Endodermal cell (in vitro differentiated cells): ENCODE measurements around the gene DGKB. TPM values are rescaled to one million over a fixed set of nuclear protein-coding genes. Genes with fewer than 3 reads are reported as not detected.

Experiments
- DNase-seq: peaks from one replicate; pipeline ENCODE4 v3.0.0-alpha.2; 2017
- H3K27ac ChIP-seq: 2 replicates; pipeline ENCODE4 v1.5.1; 2013; ENCODE audit warnings: mild to moderate bottlenecking, low read depth, low read length, moderate library complexity
- H3K27me3 ChIP-seq: 2 replicates; pipeline ENCODE4 v1.6.1; 2013; ENCODE audit warnings: mild to moderate bottlenecking, low read length, moderate library complexity; ENCODE audit not compliant: insufficient read depth, control insufficient read depth, poor library complexity, severe bottlenecking
- H3K36me3 ChIP-seq: 2 replicates; pipeline ENCODE4 v1.7.0; 2013; ENCODE audit warnings: mild to moderate bottlenecking, low read length, moderate library complexity; ENCODE audit not compliant: control insufficient read depth, insufficient read depth
- H3K4me1 ChIP-seq: one replicate; pipeline ENCODE4 v1.7.0; 2013; ENCODE audit warnings: low read length; ENCODE audit not compliant: control insufficient read depth, insufficient read depth
- H3K4me3 ChIP-seq: 2 replicates; pipeline ENCODE4 v1.5.1; 2013; ENCODE audit warnings: mild to moderate bottlenecking, low read length, moderate library complexity
- H3K9ac ChIP-seq: 2 replicates; pipeline ENCODE4 v1.6.1; 2013; ENCODE audit warnings: mild to moderate bottlenecking, low read length, moderate library complexity; ENCODE audit not compliant: poor library complexity, severe bottlenecking; ENCODE audit errors: extremely low read depth
- H3K9me3 ChIP-seq: 2 replicates; pipeline ENCODE4 v1.6.1; 2013; ENCODE audit warnings: mild to moderate bottlenecking, low read length, moderate library complexity; ENCODE audit not compliant: control insufficient read depth
- H3K27ac Mint-ChIP-seq: 2 replicates; pipeline ENCODE4 v1.8.0; 2020; ENCODE audit warnings: mixed read lengths
- H3K27me3 Mint-ChIP-seq: 2 replicates; pipeline ENCODE4 v1.8.0; 2021; ENCODE audit warnings: mild to moderate bottlenecking, mixed read lengths; ENCODE audit not compliant: insufficient read depth
- H3K36me3 Mint-ChIP-seq: 2 replicates; pipeline ENCODE4 v1.8.0; 2020; ENCODE audit warnings: low read depth, mixed read lengths
- H3K4me1 Mint-ChIP-seq: 2 replicates; pipeline ENCODE4 v1.8.0; 2020; ENCODE audit warnings: mixed read lengths
- H3K4me3 Mint-ChIP-seq: 2 replicates; pipeline ENCODE4 v1.8.0; 2020; ENCODE audit warnings: mild to moderate bottlenecking, moderate library complexity, mixed read lengths
- H3K9me3 Mint-ChIP-seq: 2 replicates; pipeline ENCODE4 v1.8.0; 2020; ENCODE audit warnings: mild to moderate bottlenecking, mixed read lengths
- CTCF ChIP-seq: fragments of 200-600 bp; sonication (generic); conservative IDR thresholded peaks from 2 replicates; pipeline ENCODE4 v1.5.0; 2021; ENCODE audit warnings: antibody characterized with exemption, mild to moderate bottlenecking
- WGBS, 2 experiments: methylation state at CpG; one replicate each; pipeline versions ENCODE4 v1.1.5 to v1.1.7; 2013; ENCODE audit warnings: missing lambda C conversion rate in 2 of 2, mixed read lengths in 1 of 2; ENCODE audit not compliant: insufficient coverage in 1 of 2, insufficient read length in 1 of 2; 5-methylcytosine and 5-hydroxymethylcytosine counted together
- total RNA-seq, 2 donors: library from RNA; stranded (reverse); fragmentation: NEBNext Ultra II Directional in 1 of 2; extraction: Animal tissue kit (Norgen Biotek cat#: 25700) in 1 of 2; gene quantifications; 2 replicates in 1 of 2; 3 replicates in 1 of 2; pipeline ENCODE4 v1.2.1, GENCODE V29; 2021

The DGKB gene
- total RNA-seq, 2 donors from 2014 or later = 5.1 to 5.2 TPM

- Mint-ChIP-seq H3K9me3 (no peaks in the 10 kb centered on the region), H3K4me3 (no peak overlapping the region), H3K36me3 (no peaks in the 10 kb centered on the region), H3K4me1 (no peaks in the 10 kb centered on the region), H3K27ac (no peak overlapping the region), H3K27me3 (no peaks in the 10 kb centered on the region)
- no peak overlapping the region for H3K9ac ChIP-seq
- no peaks in the 10 kb centered on the region for H3K9me3 ChIP-seq
- TF ChIP-seq CTCF = no peak
- DNase-seq = no peak
- no peaks in the 10 kb centered on the region for H3K27me3 ChIP-seq
- no peak overlapping the region for H3K27ac ChIP-seq
- no peak overlapping the region for H3K4me3 ChIP-seq
- no peaks in the 10 kb centered on the region for H3K36me3 ChIP-seq
- H3K4me1 ChIP-seq = no peaks in the 10 kb centered on the region
These were observed 694.8 kb downstream of the DGKB start for GRCh38 chr7:14207711-14208110.

- Mint-ChIP-seq H3K4me3 (no peak overlapping the region), H3K36me3 (no peaks in the 10 kb centered on the region), H3K9me3 (no peaks in the 10 kb centered on the region), H3K27me3 (no peaks in the 10 kb centered on the region), H3K4me1 (no peaks in the 10 kb centered on the region), H3K27ac (no peak overlapping the region)
- Histone ChIP-seq H3K9me3 (no peaks in the 10 kb centered on the region), H3K27ac (no peak overlapping the region), H3K9ac (no peak overlapping the region), H3K4me3 (no peak overlapping the region), H3K4me1 (no peaks in the 10 kb centered on the region), H3K27me3 (no peaks in the 10 kb centered on the region), H3K36me3 (no peaks in the 10 kb centered on the region)
- WGBS, 2 experiments = 66 to 79% methylated on average over 3 to 4 of the region's 4 CpGs
- no peak for TF ChIP-seq CTCF
- no peak for DNase-seq
These were observed 695.4 kb downstream of the DGKB start for GRCh38 chr7:14207138-14207537.

- H3K36me3 Mint-ChIP-seq = no peaks in the 10 kb centered on the region
- TF ChIP-seq CTCF = no peak
- Histone ChIP-seq H3K4me3 (no peak overlapping the region), H3K27me3 (no peaks in the 10 kb centered on the region), H3K4me1 (no peaks in the 10 kb centered on the region), H3K9me3 (no peaks in the 10 kb centered on the region), H3K9ac (no peak overlapping the region), H3K27ac (no peak overlapping the region), H3K36me3 (no peaks in the 10 kb centered on the region)
- H3K4me3 Mint-ChIP-seq = no peak overlapping the region
- H3K9me3 Mint-ChIP-seq = no peaks in the 10 kb centered on the region
- DNase-seq = no peak
- no peaks in the 10 kb centered on the region for H3K27me3 Mint-ChIP-seq
- H3K4me1 Mint-ChIP-seq = no peaks in the 10 kb centered on the region
- no peak overlapping the region for H3K27ac Mint-ChIP-seq
- WGBS, 2 experiments = 85% methylated on average over 1 of the region's 1 CpG; no CpG with 5 or more reads in 1 of the 2 experiments
These were observed 696.4 kb downstream of the DGKB start for GRCh38 chr7:14206121-14206520.
